Measurements from ENCODE around the gene KIF1B. TPM values are rescaled to one million over a fixed set of nuclear protein-coding genes. Genes with fewer than 3 reads are reported as not detected.
A peak's percentile ranks its signal among the peaks of the same experiment; 100 is the strongest.

KIF1B gene
- total RNA-seq = 10 to 100 TPM; 29.4 to 67.1 (median 42.0) TPM

DNA sequence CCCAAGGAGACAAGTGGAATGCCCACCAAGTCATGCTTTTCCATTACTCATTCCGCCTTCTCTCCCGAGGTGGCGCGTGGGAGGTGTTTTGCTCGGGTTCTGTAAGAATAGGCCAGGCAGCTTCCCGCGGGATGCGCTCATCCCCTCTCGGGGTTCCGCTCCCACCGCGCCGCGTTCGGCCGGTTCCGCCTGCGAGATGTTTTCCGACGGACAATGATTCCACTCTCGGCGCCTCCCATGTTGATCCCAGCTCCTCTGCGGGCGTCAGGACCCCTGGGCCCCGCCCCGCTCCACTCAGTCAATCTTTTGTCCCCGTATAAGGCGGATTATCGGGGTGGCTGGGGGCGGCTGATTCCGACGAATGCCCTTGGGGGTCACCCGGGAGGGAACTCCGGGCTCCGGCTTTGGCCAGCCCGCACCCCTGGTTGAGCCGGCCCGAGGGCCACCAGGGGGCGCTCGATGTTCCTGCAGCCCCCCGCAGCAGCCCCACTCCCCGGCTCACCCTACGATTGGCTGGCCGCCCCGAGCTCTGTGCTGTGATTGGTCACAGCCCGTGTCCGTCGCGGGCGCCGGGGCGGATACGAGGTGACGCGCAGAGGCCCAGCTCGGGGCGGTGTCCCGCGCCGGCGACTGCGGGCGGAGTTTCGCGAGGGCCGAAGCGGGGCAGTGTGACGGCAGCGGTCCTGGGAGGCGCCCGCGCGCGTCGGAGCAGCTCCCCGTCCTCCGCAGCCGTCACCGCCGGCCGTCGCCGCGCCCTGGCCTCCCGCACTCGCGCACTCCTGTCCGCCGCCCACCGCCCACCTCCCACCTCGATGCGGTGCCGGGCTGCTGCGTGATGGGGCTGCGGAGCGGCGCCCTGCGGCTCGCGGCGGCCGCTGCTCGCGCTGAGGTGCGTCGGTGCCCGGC, at the start of gene KIF1B:
Gene KIF1B, plus strand, starts transcription at position 666 of the 906 bp plus-strand sequence. CDS start 21,759 bp downstream, outside the sequence.
- H3K27ac ChIP-seq = peak within 1 kb of the TSS; percentile 97 to 99 (median 98)
- WGBS, 2 donors = 0 to 1% methylated on average over 27 to 31 of the region's 107 CpGs
- no peaks in the 10 kb centered on the region for H3K36me3 ChIP-seq
- H3K4me1 ChIP-seq = peaks cover 17 to 45% (median 30%) of the 10 kb centered on the region in 4 donors
- TF ChIP-seq EP300 (IDR thresholded peaks at IDR 0.05) = peak in 1 of 4 donors; percentile 58
- TF ChIP-seq POLR2AphosphoS5 (IDR thresholded peaks at IDR 0.05) = peak; percentile 85 to 96
- peak; percentile 96 to 99 (median 99) for TF ChIP-seq CTCF (IDR thresholded peaks at IDR 0.05)
- peak; percentile 26 to 100 (median 98) for TF ChIP-seq POLR2A (IDR thresholded peaks at IDR 0.05)
- H3K9me3 ChIP-seq = no peaks in the 10 kb centered on the region
- H3K4me3 ChIP-seq = peak within 1 kb of the TSS; percentile 79 to 95 (median 86)
- no peaks in the 10 kb centered on the region for H3K27me3 ChIP-seq
- peak; percentile 97 to 100 for ATAC-seq (ENCODE audit: low FRiP score in 2 of 2)
- peak; percentile 96 to 100 for DNase-seq

- H3K4me3 ChIP-seq = no peak overlapping the region
- 65 to 71% methylated on average over 12 of the region's 12 CpGs for WGBS, 2 donors
- no peak for TF ChIP-seq POLR2AphosphoS5 (IDR thresholded peaks at IDR 0.05)
- no peak for TF ChIP-seq EP300 (IDR thresholded peaks at IDR 0.05)
- TF ChIP-seq POLR2A (IDR thresholded peaks at IDR 0.05) = no peak
- no peak for TF ChIP-seq CTCF (IDR thresholded peaks at IDR 0.05)
- H3K9me3 ChIP-seq = no peaks in the 10 kb centered on the region
- peaks cover 20 to 87% (median 44%) of the 10 kb centered on the region in 4 donors for H3K36me3 ChIP-seq
- H3K27ac ChIP-seq = no peak overlapping the region
- ATAC-seq (ENCODE audit: low FRiP score in 2 of 2) (no peak), DNase-seq (no peak)
- no peaks in the 10 kb centered on the region for H3K4me1 ChIP-seq
- H3K27me3 ChIP-seq = no peaks in the 10 kb centered on the region
Measured at GRCh38 chr1:10160907-10161490, 49.4 kb upstream of the KIF1B start.

- Histone ChIP-seq H3K4me1 (no peaks in the 10 kb centered on the region), H3K27ac (no peak overlapping the region), H3K4me3 (no peak overlapping the region), H3K27me3 (no peaks in the 10 kb centered on the region), H3K36me3 (peaks cover 20 to 87% (median 49%) of the 10 kb centered on the region in 4 donors), H3K9me3 (no peaks in the 10 kb centered on the region)
- DNase-seq (no peak), ATAC-seq (ENCODE audit: low FRiP score in 2 of 2) (no peak)
- WGBS, 2 donors = 81 to 90% methylated on average over 17 of the region's 17 CpGs
- no peak for TF ChIP-seq EP300 (IDR thresholded peaks at IDR 0.05)
- TF ChIP-seq POLR2AphosphoS5 (IDR thresholded peaks at IDR 0.05) = no peak
- TF ChIP-seq CTCF (IDR thresholded peaks at IDR 0.05) = no peak
- no peak for TF ChIP-seq POLR2A (IDR thresholded peaks at IDR 0.05)
Measured at GRCh38 chr1:10161541-10162290, 48.7 kb upstream of the KIF1B start.

- DNase-seq (no peak), ATAC-seq (ENCODE audit: low FRiP score in 2 of 2) (no peak)
- no peak overlapping the region for H3K4me3 ChIP-seq
- peaks cover 12 to 98% (median 74%) of the 10 kb centered on the region in 4 donors for H3K36me3 ChIP-seq
- no peaks in the 10 kb centered on the region for H3K9me3 ChIP-seq
- no peak overlapping the region for H3K27ac ChIP-seq
- no peak for TF ChIP-seq POLR2A (IDR thresholded peaks at IDR 0.05)
- no peak for TF ChIP-seq EP300 (IDR thresholded peaks at IDR 0.05)
- no peak for TF ChIP-seq CTCF (IDR thresholded peaks at IDR 0.05)
- no peak for TF ChIP-seq POLR2AphosphoS5 (IDR thresholded peaks at IDR 0.05)
- 82 to 89% methylated on average over 7 of the region's 7 CpGs for WGBS, 2 donors
- H3K27me3 ChIP-seq = no peaks in the 10 kb centered on the region
- no peaks in the 10 kb centered on the region for H3K4me1 ChIP-seq
Measured at GRCh38 chr1:10168912-10169514, 41.4 kb upstream of the KIF1B start.

Data from upper lobe of left lung (tissue), 6 donors.